ENCODE results near the gene RPL28. TPM values are rescaled to one million over a fixed set of nuclear protein-coding genes. Genes with fewer than 3 reads are reported as not detected.

Gene RPL28
- total and polyA plus RNA-seq, 2 of the 13 experiments (the other 11 are each of a cell fraction or from before 2014, with no cell fraction given), result 105 to 420 TPM

- TF ChIP-seq ZBTB7A (CRISPR knock-in tag; IDR thresholded peaks at IDR 0.05), result peak; percentile 56; the same call in 1 of the 2 replicates
- peak; percentile 83 for TF ChIP-seq HES4 (CRISPR knock-in tag; IDR thresholded peaks at IDR 0.05; ENCODE audit: borderline replicate concordance)
- no peak for TF ChIP-seq DNMT1 (CRISPR knock-in tag; IDR thresholded peaks at IDR 0.05)
Observed at GRCh38 chr19:55437410-55437809, 51.7 kb downstream of the RPL28 start (continued).

GRCh38 chr19:55439052-55439451, 53.3 kb downstream of the RPL28 start:
- BruUV-seq (replicated peaks), result no TSS peak
- Histone ChIP-seq H3K4me1 (ENCODE audit: insufficient read depth, low read length) (no peaks in the 10 kb centered on the region), H3K4me3 (replicated peaks in 1 of 3; ENCODE audit: insufficient read depth in 1 of 3, low read depth in 2 of 3, low read length in 3 of 3) (no peak overlapping the region), H3K36me3 (replicated peaks in 1 of 2; ENCODE audit: control insufficient read depth in 1 of 2, insufficient read depth in 2 of 2, low read length in 2 of 2) (no peaks in the 10 kb centered on the region), H3K4me2 (ENCODE audit: low read depth, low read length) (no peak overlapping the region), H3K27me3 (ENCODE audit: control insufficient read depth in 1 of 2, insufficient read depth in 2 of 2, low read length in 2 of 2) (peaks cover 4 to 28% of the 10 kb centered on the region in 2 experiments; a peak in 4 of 5 replicates), H3K9ac (ENCODE audit: insufficient read depth, low read depth, low read length) (no peak overlapping the region), H2AFZ (ENCODE audit: low read length) (no peak overlapping the region), H4K20me1 (ENCODE audit: insufficient read depth, low read length) (peaks cover 4% of the 10 kb centered on the region; the same call in 1 of the 2 replicates), H3K27ac (ENCODE audit: extremely low read length, insufficient read depth, low read length) (no peak overlapping the region), H3K79me2 (ENCODE audit: insufficient read depth, low read length) (no peaks in the 10 kb centered on the region), H3K9me3 (ENCODE audit: low read length) (no peaks in the 10 kb centered on the region)
- ChIA-PET POLR2A (no interaction called here), CTCF (ENCODE audit: low intra/inter-chr PET ratio, low total read pairs) (no interaction called here)
- ATAC-seq (no peak), FAIRE-seq (no peak), DNase-seq (ENCODE audit: low spot score) (no peak)
- no peak for TF ChIP-seq EED (CRISPR knock-in tag; IDR thresholded peaks at IDR 0.05)
- in situ Hi-C loops (cut with HindIII; ENCODE audit: extremely low pct_ligation_motif_present, low pct_unique_long_range_greater_than_20kb) (no loop called here), intact Hi-C loops (cut with micrococcal nuclease; ENCODE audit: unreplicated experiment) (no loop called here)
- 0% methylated on average over 5 of the region's 5 CpGs for WGBS (ENCODE audit: low lambda C conversion rate)

- ATAC-seq (no peak), DNase-seq (ENCODE audit: low spot score) (no peak), FAIRE-seq (no peak)
- no peaks in the 10 kb centered on the region for H3K79me2 ChIP-seq (ENCODE audit: insufficient read depth, low read length)
- H3K36me3 ChIP-seq (replicated peaks in 1 of 2; ENCODE audit: control insufficient read depth in 1 of 2, insufficient read depth in 2 of 2, low read length in 2 of 2), result no peaks in the 10 kb centered on the region
- H4K20me1 ChIP-seq (ENCODE audit: insufficient read depth, low read length), result peaks cover 4% of the 10 kb centered on the region; the same call in 1 of the 2 replicates
- WGBS (ENCODE audit: low lambda C conversion rate), result 23% methylated on average over 12 of the region's 39 CpGs
- POLR2A ChIA-PET, result no interaction called here
- BruUV-seq (replicated peaks), result no TSS peak
- no peak overlapping the region for H3K9ac ChIP-seq (ENCODE audit: insufficient read depth, low read depth, low read length)
- intact Hi-C loops (cut with micrococcal nuclease; ENCODE audit: unreplicated experiment) (no loop called here), in situ Hi-C loops (cut with HindIII; ENCODE audit: extremely low pct_ligation_motif_present, low pct_unique_long_range_greater_than_20kb) (no loop called here)
- no peak overlapping the region for H3K4me2 ChIP-seq (ENCODE audit: low read depth, low read length)
- no peaks in the 10 kb centered on the region for H3K4me1 ChIP-seq (ENCODE audit: insufficient read depth, low read length)
- H3K27me3 ChIP-seq (ENCODE audit: control insufficient read depth in 1 of 2, insufficient read depth in 2 of 2, low read length in 2 of 2), result peaks cover 6 to 40% of the 10 kb centered on the region in 2 experiments; a peak in 4 of 5 replicates
- CTCF ChIA-PET (ENCODE audit: low intra/inter-chr PET ratio, low total read pairs), result no interaction called here
- H3K9me3 ChIP-seq (ENCODE audit: low read length), result no peaks in the 10 kb centered on the region
- no peak overlapping the region for H3K27ac ChIP-seq (ENCODE audit: extremely low read length, insufficient read depth, low read length)
- H3K4me3 ChIP-seq (replicated peaks in 1 of 3; ENCODE audit: insufficient read depth in 1 of 3, low read depth in 2 of 3, low read length in 3 of 3), result no peak overlapping the region; a peak in 1 of 6 replicates
- no peak overlapping the region for H2AFZ ChIP-seq (ENCODE audit: low read length)
- TF ChIP-seq ZNF704 (CRISPR knock-in tag; IDR thresholded peaks at IDR 0.05; ENCODE audit: borderline replicate concordance) (no peak), ZNF20 (CRISPR knock-in tag; IDR thresholded peaks at IDR 0.05) (no peak), PRDM15 (CRISPR knock-in tag; IDR thresholded peaks at IDR 0.05) (no peak), ZXDC (CRISPR knock-in tag; IDR thresholded peaks at IDR 0.05) (no peak)
Observed at GRCh38 chr19:55440411-55441105, 54.8 kb downstream of the RPL28 start.

Data from HepG2 (cell line).